HEK293 (cell line): ENCODE results near the gene AKIP1.
A peak's percentile ranks its signal among the peaks of the same experiment; 100 is the strongest.
"Not testable (repeated sequence)": the region's sequence is repeated elsewhere in the genome, so short reads cannot be mapped to it uniquely, and the experiment has no call there.

Experiments
- CTCF ChIA-PET: fragments of 350-600 bp; formaldehyde crosslinking; extraction: SDS; loops from one replicate; lab custom pipeline; 2021; ENCODE audit warnings: antibody characterized with exemption; lab: Yijun Ruan, JAX
- POLR2A ChIA-PET: fragments of 300-600 bp; formaldehyde crosslinking; extraction: SDS; loops from one replicate; lab custom pipeline; 2020; ENCODE audit warnings: antibody characterized with exemption, inconsistent platforms; lab: Yijun Ruan, JAX
- H3K27ac ChIP-seq: fragments of 200-500 bp; sonication (Bioruptor generic); 2 replicates; pipeline ENCODE4 v1.5.1; 2014; ENCODE audit warnings: low read depth, low read length, control low read depth, inconsistent platforms; ENCODE audit errors: extremely low read depth
- H3K36me3 ChIP-seq, 2 experiments: fragments of 200-500 bp in 1 of 2; sonication (Bioruptor generic) in 1 of 2; 1 replicate in 1 of 2; 2 replicates in 1 of 2; pipeline ENCODE4 v1.5.1; 2014 to 2017; ENCODE audit warnings: inconsistent platforms in 2 of 2, low read length in 2 of 2; ENCODE audit not compliant: control insufficient read depth in 2 of 2, insufficient read depth in 1 of 2
- H3K4me1 ChIP-seq: fragments of 200-500 bp; sonication (Bioruptor generic); 2 replicates; pipeline ENCODE4 v1.5.1; 2014; ENCODE audit warnings: mild to moderate bottlenecking, low read length, inconsistent platforms; ENCODE audit not compliant: control insufficient read depth, insufficient read depth
- H3K4me3 ChIP-seq: 2 replicates; pipeline ENCODE4 v1.5.1; 2011; ENCODE audit warnings: low read depth, mild to moderate bottlenecking, control low read depth, low read length, moderate library complexity
- H3K9me3 ChIP-seq: fragments of 200-500 bp; sonication (Bioruptor generic); 2 replicates; pipeline ENCODE4 v1.5.1; 2014; ENCODE audit warnings: low read depth, low read length, inconsistent platforms; ENCODE audit not compliant: control insufficient read depth, insufficient read depth
- GFI1B ChIP-seq: fragments of 450-650 bp; formaldehyde crosslinking; IDR thresholded peaks from 2 replicates; pipeline ENCODE4 v1.5.1; 2016; ENCODE audit warnings: missing biosample characterization, missing genetic modification characterization
- HOXA7 ChIP-seq: sonication (generic); formaldehyde crosslinking; IDR thresholded peaks from 2 replicates; pipeline ENCODE4 v1.8.1; 2022; ENCODE audit warnings: missing genetic modification reagents, borderline replicate concordance
- KLF9 ChIP-seq: fragments of 450-650 bp; formaldehyde crosslinking; IDR thresholded peaks from 2 replicates; pipeline ENCODE4 v1.5.1; 2016; ENCODE audit warnings: missing biosample characterization, missing genetic modification characterization, low read depth
- REST ChIP-seq: fragments of 450-650 bp; formaldehyde crosslinking; IDR thresholded peaks from 2 replicates; pipeline ENCODE4 v1.5.1; 2016; ENCODE audit warnings: missing biosample characterization, missing genetic modification characterization
- TRIM28 ChIP-seq: IDR thresholded peaks from 2 replicates; pipeline ENCODE4 v1.6.1; 2011; ENCODE audit warnings: low read length, control low read depth, borderline replicate concordance
- ZBTB49 ChIP-seq: fragments of 450-650 bp; formaldehyde crosslinking; IDR thresholded peaks from 2 replicates; pipeline ENCODE4 v1.5.1; 2016; ENCODE audit warnings: missing biosample characterization, missing genetic modification characterization, low read depth
- ZNF121 ChIP-seq: fragments of 450-650 bp; formaldehyde crosslinking; IDR thresholded peaks from 2 replicates; pipeline ENCODE4 v1.5.1; 2016; ENCODE audit warnings: missing biosample characterization, missing genetic modification characterization
- ZNF16 ChIP-seq: fragments of 450-650 bp; formaldehyde crosslinking; IDR thresholded peaks from 2 replicates; pipeline ENCODE4 v1.5.1; 2016; ENCODE audit warnings: low read depth, missing biosample characterization, missing genetic modification characterization
- ZNF2 ChIP-seq: fragments of 450-650 bp; formaldehyde crosslinking; IDR thresholded peaks from 2 replicates; pipeline ENCODE4 v1.5.1; 2016; ENCODE audit warnings: missing biosample characterization, missing genetic modification characterization
- ZNF211 ChIP-seq: fragments of 450-650 bp; formaldehyde crosslinking; IDR thresholded peaks from 2 replicates; pipeline ENCODE4 v1.5.1; 2016; ENCODE audit warnings: low read depth, missing biosample characterization, missing genetic modification characterization
- ZNF26 ChIP-seq: fragments of 450-650 bp; formaldehyde crosslinking; IDR thresholded peaks from 2 replicates; pipeline ENCODE4 v1.5.1; 2016; ENCODE audit warnings: missing biosample characterization, missing genetic modification characterization
- ZNF280D ChIP-seq: fragments of 450-650 bp; formaldehyde crosslinking; IDR thresholded peaks from 2 replicates; pipeline ENCODE4 v1.5.1; 2016; ENCODE audit warnings: missing biosample characterization, missing genetic modification characterization
- ZNF311 ChIP-seq: fragments of 450-650 bp; formaldehyde crosslinking; IDR thresholded peaks from 2 replicates; pipeline ENCODE4 v1.5.1; 2017; ENCODE audit warnings: missing biosample characterization, missing genetic modification characterization, borderline replicate concordance
- ZNF404 ChIP-seq: fragments of 450-650 bp; formaldehyde crosslinking; IDR thresholded peaks from 2 replicates; pipeline ENCODE4 v1.5.1; 2017; ENCODE audit warnings: missing biosample characterization, missing genetic modification characterization
- ZNF449 ChIP-seq: fragments of 450-650 bp; formaldehyde crosslinking; IDR thresholded peaks from 2 replicates; pipeline ENCODE4 v1.5.1; 2017; ENCODE audit warnings: missing biosample characterization, mild to moderate bottlenecking, missing genetic modification characterization, moderate library complexity
- ZNF544 ChIP-seq: fragments of 450-650 bp; formaldehyde crosslinking; IDR thresholded peaks from 2 replicates; pipeline ENCODE4 v1.5.0; 2017; ENCODE audit warnings: missing biosample characterization, missing genetic modification characterization
- ZNF677 ChIP-seq: fragments of 450-650 bp; IDR thresholded peaks from 2 replicates; pipeline ENCODE4 v1.5.0; 2018; ENCODE audit warnings: missing biosample characterization, mild to moderate bottlenecking, missing genetic modification characterization, moderate library complexity
- ZNF776 ChIP-seq: fragments of 450-650 bp; formaldehyde crosslinking; IDR thresholded peaks from 2 replicates; pipeline ENCODE4 v1.5.0; 2017; ENCODE audit warnings: missing biosample characterization, missing genetic modification characterization, borderline replicate concordance
- TF ChIP-seq, protein P1 (sequence below): fragments of 450-650 bp; formaldehyde crosslinking; IDR thresholded peaks from 2 replicates; pipeline ENCODE4 v1.5.1; 2016; ENCODE audit warnings: missing biosample characterization, missing genetic modification characterization, borderline replicate concordance

The AKIP1 gene

GRCh38 chr11:8935789-8936188, 24.8 kb downstream of the AKIP1 start:
- peak; percentile 78 for TF ChIP-seq ZNF121
- H3K4me3 ChIP-seq, H3K4me1 ChIP-seq, H3K9me3 ChIP-seq, H3K27ac ChIP-seq, H3K36me3 ChIP-seq, CTCF ChIA-PET: not testable (repeated sequence)
- POLR2A ChIA-PET, result interaction anchor here (1.3 to 1.5 kb wide), 2 partner anchors 22 to 24 kb away, joined by 3 to 4 read pairs; no protein-coding TSS in a partner anchor

DNA sequence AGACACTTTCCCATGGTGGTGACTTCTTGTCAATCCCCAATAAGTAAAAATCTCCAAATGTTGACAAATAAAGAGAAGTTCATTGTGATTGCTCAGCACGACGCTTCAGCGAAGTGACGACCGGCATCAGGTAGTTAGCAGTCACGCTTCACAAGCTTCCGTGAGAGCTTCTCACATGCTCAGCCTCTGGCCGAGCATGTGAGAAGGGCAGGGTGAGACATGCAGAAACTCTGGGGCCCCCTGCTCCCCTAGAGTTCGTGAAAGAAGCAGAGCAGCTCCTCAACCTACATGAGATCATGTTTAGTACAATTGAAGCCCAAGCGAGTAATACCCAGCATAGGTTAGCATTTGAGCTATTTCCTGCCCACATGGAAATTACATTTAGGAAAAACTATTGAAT, 26.2 kb downstream of the AKIP1 start:
- H3K27ac ChIP-seq, result no peak overlapping the region
- no peaks in the 10 kb centered on the region for H3K36me3 ChIP-seq
- no peaks in the 10 kb centered on the region for H3K4me1 ChIP-seq
- POLR2A ChIA-PET, result no interaction called here
- no peak overlapping the region for H3K4me3 ChIP-seq
- H3K9me3 ChIP-seq, result no peaks in the 10 kb centered on the region
- CTCF ChIA-PET, result interaction anchor here (1.2 to 1.3 kb wide), 2 partner anchors 22 to 25 kb away, joined by 3 to 4 read pairs; no protein-coding TSS in a partner anchor
- TF ChIP-seq ZNF2 (tag by site-specific recombination) (no peak), ZNF211 (no peak), ZNF404 (tag by site-specific recombination) (no peak), GFI1B (tag by site-specific recombination) (no peak), ZNF280D (tag by site-specific recombination) (no peak), ZNF16 (tag by site-specific recombination) (no peak), TRIM28 (no peak), ZNF776 (tag by site-specific recombination) (no peak), KLF9 (tag by site-specific recombination) (no peak), HOXA7 (CRISPR knock-in tag) (no peak), ZNF677 (tag by site-specific recombination) (no peak), ZNF449 (no peak), ZNF311 (tag by site-specific recombination) (no peak), ZBTB49 (tag by site-specific recombination) (no peak), ZNF544 (tag by site-specific recombination) (no peak), REST (tag by site-specific recombination) (no peak), ZNF26 (tag by site-specific recombination) (no peak)
- TF ChIP-seq, protein P1, sequence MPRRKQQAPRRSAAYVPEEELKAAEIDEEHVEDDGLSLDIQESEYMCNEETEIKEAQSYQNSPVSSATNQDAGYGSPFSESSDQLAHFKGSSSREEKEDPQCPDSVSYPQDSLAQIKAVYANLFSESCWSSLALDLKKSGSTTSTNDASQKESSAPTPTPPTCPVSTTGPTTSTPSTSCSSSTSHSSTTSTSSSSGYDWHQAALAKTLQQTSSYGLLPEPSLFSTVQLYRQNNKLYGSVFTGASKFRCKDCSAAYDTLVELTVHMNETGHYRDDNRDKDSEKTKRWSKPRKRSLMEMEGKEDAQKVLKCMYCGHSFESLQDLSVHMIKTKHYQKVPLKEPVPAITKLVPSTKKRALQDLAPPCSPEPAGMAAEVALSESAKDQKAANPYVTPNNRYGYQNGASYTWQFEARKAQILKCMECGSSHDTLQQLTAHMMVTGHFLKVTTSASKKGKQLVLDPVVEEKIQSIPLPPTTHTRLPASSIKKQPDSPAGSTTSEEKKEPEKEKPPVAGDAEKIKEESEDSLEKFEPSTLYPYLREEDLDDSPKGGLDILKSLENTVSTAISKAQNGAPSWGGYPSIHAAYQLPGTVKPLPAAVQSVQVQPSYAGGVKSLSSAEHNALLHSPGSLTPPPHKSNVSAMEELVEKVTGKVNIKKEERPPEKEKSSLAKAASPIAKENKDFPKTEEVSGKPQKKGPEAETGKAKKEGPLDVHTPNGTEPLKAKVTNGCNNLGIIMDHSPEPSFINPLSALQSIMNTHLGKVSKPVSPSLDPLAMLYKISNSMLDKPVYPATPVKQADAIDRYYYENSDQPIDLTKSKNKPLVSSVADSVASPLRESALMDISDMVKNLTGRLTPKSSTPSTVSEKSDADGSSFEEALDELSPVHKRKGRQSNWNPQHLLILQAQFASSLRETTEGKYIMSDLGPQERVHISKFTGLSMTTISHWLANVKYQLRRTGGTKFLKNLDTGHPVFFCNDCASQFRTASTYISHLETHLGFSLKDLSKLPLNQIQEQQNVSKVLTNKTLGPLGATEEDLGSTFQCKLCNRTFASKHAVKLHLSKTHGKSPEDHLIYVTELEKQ, result no peak
